ENCODE data around the gene RECQL5.

DNA sequence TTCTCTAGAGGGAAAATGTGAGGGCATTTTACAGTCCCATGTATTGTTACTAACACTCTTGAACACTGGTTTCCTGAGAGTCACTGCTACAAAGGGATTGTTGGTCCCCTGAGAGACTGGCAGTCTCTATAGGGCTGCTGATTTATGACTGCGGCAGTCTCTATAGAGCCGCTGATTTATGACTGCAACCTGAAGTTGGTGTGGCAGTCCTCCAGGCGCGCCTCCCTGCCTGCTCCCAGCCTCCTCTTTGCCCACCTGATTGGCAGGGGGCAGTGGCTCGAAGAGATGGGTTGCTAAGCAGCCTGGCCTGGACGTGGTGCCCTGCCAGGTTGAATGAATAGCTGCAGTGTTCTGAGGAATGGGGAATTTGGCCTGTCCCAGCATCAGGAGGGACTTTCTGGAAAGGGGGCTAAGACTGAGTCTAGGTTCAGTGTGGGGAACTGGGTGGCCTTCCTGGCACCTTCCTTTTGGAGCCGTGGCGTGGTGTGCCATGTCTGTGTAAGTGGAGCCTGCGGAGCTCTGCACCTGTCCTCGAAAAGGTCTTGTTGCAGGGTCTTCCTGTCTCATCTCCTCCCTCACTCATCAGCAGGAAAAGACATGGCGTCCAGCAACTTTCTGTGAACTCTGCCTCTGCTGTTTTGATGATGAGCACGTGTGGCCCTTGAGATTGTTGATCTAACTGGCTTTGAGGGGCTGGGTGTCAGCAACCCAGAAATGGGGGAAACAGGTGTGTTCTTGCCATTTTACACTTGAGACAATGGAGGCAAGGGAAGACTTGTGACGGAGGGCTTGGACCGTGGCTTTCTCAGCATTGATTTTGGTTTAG is 25.1 kb upstream of the RECQL5 start:
- TF ChIP-seq, protein P1, sequence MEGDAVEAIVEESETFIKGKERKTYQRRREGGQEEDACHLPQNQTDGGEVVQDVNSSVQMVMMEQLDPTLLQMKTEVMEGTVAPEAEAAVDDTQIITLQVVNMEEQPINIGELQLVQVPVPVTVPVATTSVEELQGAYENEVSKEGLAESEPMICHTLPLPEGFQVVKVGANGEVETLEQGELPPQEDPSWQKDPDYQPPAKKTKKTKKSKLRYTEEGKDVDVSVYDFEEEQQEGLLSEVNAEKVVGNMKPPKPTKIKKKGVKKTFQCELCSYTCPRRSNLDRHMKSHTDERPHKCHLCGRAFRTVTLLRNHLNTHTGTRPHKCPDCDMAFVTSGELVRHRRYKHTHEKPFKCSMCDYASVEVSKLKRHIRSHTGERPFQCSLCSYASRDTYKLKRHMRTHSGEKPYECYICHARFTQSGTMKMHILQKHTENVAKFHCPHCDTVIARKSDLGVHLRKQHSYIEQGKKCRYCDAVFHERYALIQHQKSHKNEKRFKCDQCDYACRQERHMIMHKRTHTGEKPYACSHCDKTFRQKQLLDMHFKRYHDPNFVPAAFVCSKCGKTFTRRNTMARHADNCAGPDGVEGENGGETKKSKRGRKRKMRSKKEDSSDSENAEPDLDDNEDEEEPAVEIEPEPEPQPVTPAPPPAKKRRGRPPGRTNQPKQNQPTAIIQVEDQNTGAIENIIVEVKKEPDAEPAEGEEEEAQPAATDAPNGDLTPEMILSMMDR (IDR thresholded peaks at IDR 0.05 in 8 of 11, conservative IDR thresholded peaks at IDR 0.05 in 3 of 11) = no peak
- TF ChIP-seq POLR2A (IDR thresholded peaks at IDR 0.05) = no peak
